CD14-positive monocyte (primary cell): ENCODE data around the gene SPEF2. TPM values are rescaled to one million over a fixed set of nuclear protein-coding genes. Genes with fewer than 3 reads are reported as not detected.

ENCODE experiments used
- DNase-seq, 3 donors: peaks; one replicate each; pipeline ENCODE4 v3.0.0-alpha.2; 2011 to 2022
- H2AFZ ChIP-seq: 2 replicates; pipeline ENCODE4 v1.6.0; 2012; ENCODE audit warnings: mild to moderate bottlenecking, low read depth, low read length, inconsistent platforms; ENCODE audit not compliant: insufficient read depth, poor library complexity, severe bottlenecking
- H3K27ac ChIP-seq, 2 donors: 1 replicate in 1 of 2; 2 replicates in 1 of 2; pipeline ENCODE4 v1.5.1; 2012 to 2013; ENCODE audit warnings: low read length in 2 of 2, control low read depth in 1 of 2, inconsistent platforms in 1 of 2, low read depth in 1 of 2, mild to moderate bottlenecking in 1 of 2
- H3K27me3 ChIP-seq, 2 donors: one replicate each; pipeline versions ENCODE4 v1.6.0 to v1.6.1; 2011 to 2013; ENCODE audit warnings: low read length in 2 of 2; ENCODE audit not compliant: control insufficient read depth in 2 of 2, insufficient read depth in 2 of 2
- H3K36me3 ChIP-seq, 2 donors: replicated peaks in 1 of 2; 1 replicate in 1 of 2; 2 replicates in 1 of 2; pipeline versions ENCODE4 v1.5.1 to v1.6.1; 2012 to 2013; ENCODE audit warnings: low read length in 2 of 2, control low read depth in 1 of 2, inconsistent platforms in 1 of 2, mild to moderate bottlenecking in 1 of 2; ENCODE audit not compliant: insufficient read depth in 2 of 2, control insufficient read depth in 1 of 2
- H3K4me1 ChIP-seq, 2 donors: 1 replicate in 1 of 2; 2 replicates in 1 of 2; pipeline versions ENCODE4 v1.5.1 to v1.6.1; 2012 to 2013; ENCODE audit warnings: low read length in 2 of 2, control low read depth in 1 of 2, inconsistent platforms in 1 of 2, mild to moderate bottlenecking in 1 of 2, moderate library complexity in 1 of 2; ENCODE audit not compliant: insufficient read depth in 2 of 2, control insufficient read depth in 1 of 2
- H3K4me2 ChIP-seq: replicated peaks from 2 replicates; pipeline ENCODE3; 2012; ENCODE audit warnings: low read length, moderate library complexity, mild to moderate bottlenecking; ENCODE audit not compliant: poor library complexity, severe bottlenecking; ENCODE audit errors: extremely low read depth
- H3K4me3 ChIP-seq, 3 experiments: fragments of 200-600 bp in 1 of 3; sonication (generic) in 1 of 3; replicated peaks in 1 of 3; 1 replicate in 2 of 3; 2 replicates in 1 of 3; pipeline ENCODE4 v1.5.1; 2011 to 2013; ENCODE audit warnings: low read length in 3 of 3, mild to moderate bottlenecking in 3 of 3, control low read depth in 2 of 3, low read depth in 2 of 3, inconsistent platforms in 1 of 3, moderate library complexity in 1 of 3
- H3K79me2 ChIP-seq: 2 replicates; pipeline ENCODE4 v1.6.0; 2012; ENCODE audit warnings: mild to moderate bottlenecking, control low read depth, inconsistent platforms, low read length, moderate library complexity; ENCODE audit not compliant: insufficient read depth
- H3K9ac ChIP-seq: 2 replicates; pipeline ENCODE4 v1.6.0; 2017; ENCODE audit warnings: low read length, mild to moderate bottlenecking; ENCODE audit not compliant: insufficient read depth, poor library complexity, severe bottlenecking
- H3K9me3 ChIP-seq, 2 donors: replicated peaks in 1 of 2; 1 replicate in 1 of 2; 2 replicates in 1 of 2; pipeline versions ENCODE4 v1.5.1 to v1.6.1; 2012 to 2013; ENCODE audit warnings: low read length in 2 of 2, control low read depth in 1 of 2; ENCODE audit not compliant: control insufficient read depth in 1 of 2, insufficient read depth in 1 of 2
- H4K20me1 ChIP-seq: 2 replicates; pipeline ENCODE4 v1.6.0; 2012; ENCODE audit warnings: mild to moderate bottlenecking, low read length, control low read depth, moderate library complexity; ENCODE audit not compliant: insufficient read depth
- H3K27ac Mint-ChIP-seq, 7 donors: one replicate each; pipeline ENCODE4 v1.8.0; 2020; ENCODE audit warnings: mild to moderate bottlenecking in 7 of 7, mixed read lengths in 7 of 7, moderate library complexity in 6 of 7, inconsistent platforms in 2 of 7
- H3K27me3 Mint-ChIP-seq, 3 donors: one replicate each; pipeline ENCODE4 v1.8.0; 2021 to 2022; ENCODE audit warnings: low read depth in 3 of 3, mild to moderate bottlenecking in 3 of 3, mixed read lengths in 3 of 3, moderate library complexity in 3 of 3, inconsistent platforms in 1 of 3
- H3K36me3 Mint-ChIP-seq, 2 donors: one replicate each; pipeline ENCODE4 v1.8.0; 2020; ENCODE audit warnings: mixed read lengths in 2 of 2, inconsistent platforms in 1 of 2, mild to moderate bottlenecking in 1 of 2
- H3K4me1 Mint-ChIP-seq: one replicate; pipeline ENCODE4 v1.8.0; 2020; ENCODE audit warnings: mild to moderate bottlenecking, mixed read lengths
- H3K4me3 Mint-ChIP-seq, 2 donors: one replicate each; pipeline ENCODE4 v1.8.0; 2020; ENCODE audit warnings: mild to moderate bottlenecking in 2 of 2, mixed read lengths in 2 of 2, moderate library complexity in 1 of 2
- H3K9me3 Mint-ChIP-seq, 7 donors: one replicate each; pipeline ENCODE4 v1.8.0; 2020 to 2022; ENCODE audit warnings: mixed read lengths in 7 of 7, mild to moderate bottlenecking in 6 of 7, moderate library complexity in 6 of 7, inconsistent platforms in 2 of 7
- CTCF ChIP-seq: fragments of 200-600 bp; IDR thresholded peaks from one replicate; pipeline ENCODE4 v1.8.0; 2022; ENCODE audit warnings: antibody characterized with exemption, mild to moderate bottlenecking
- WGBS: methylation state at CpG from one replicate; pipeline ENCODE4 v1.1.5; 2013; ENCODE audit warnings: missing lambda C conversion rate; ENCODE audit not compliant: insufficient coverage; 5-methylcytosine and 5-hydroxymethylcytosine counted together
- intact Hi-C, 2 donors: fragments of 100-400 bp; cut with micrococcal nuclease; formaldehyde crosslinking; loops; one replicate each; pipeline versions ENCODE4 v1.15.0 to v1.15.1; 2023
- polyA plus RNA-seq, 3 donors: library from polyadenylated mRNA; depleted of rRNA in 1 of 3; unstranded in 2 of 3; stranded (reverse) in 1 of 3; fragments of 300-500 nt in 2 of 3; fragments of >200 nt in 1 of 3; fragmentation: Illumina TruSeq in 2 of 3; gene quantifications; 1 replicate in 2 of 3; 2 replicates in 1 of 3; pipeline ENCODE4 v1.2.3, GENCODE V29; 2012 to 2021

SPEF2 gene
- polyA plus RNA-seq, 3 donors: 0.46 to 0.96 (median 0.48) TPM

DNA sequence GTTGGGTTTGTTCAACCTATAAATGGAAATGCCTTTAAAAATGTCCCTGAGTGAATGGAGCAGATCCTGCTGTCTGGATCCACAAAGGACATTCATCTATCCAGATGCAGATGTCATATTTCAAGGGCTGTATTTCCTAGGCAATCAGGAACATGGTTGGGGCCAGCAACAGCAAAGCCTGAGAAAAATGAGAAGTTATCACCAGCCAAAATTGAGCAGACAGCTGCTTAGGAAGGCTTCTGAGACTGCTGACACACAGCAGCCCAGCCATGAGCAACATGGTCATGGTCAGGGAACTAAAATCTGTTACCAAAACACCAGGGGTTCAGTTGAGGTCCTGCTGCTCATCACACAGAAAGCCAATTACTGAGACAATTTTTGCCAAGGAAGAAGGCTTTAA lies 229.8 kb downstream of the SPEF2 start:
- H3K9ac ChIP-seq: no peak overlapping the region
- peaks cover 7% of the 10 kb centered on the region for H3K4me1 Mint-ChIP-seq
- no peak overlapping the region for H3K27ac ChIP-seq
- H3K27ac Mint-ChIP-seq: no peak overlapping the region
- intact Hi-C loops: no loop called here
- H3K79me2 ChIP-seq: no peaks in the 10 kb centered on the region
- no peak overlapping the region for H2AFZ ChIP-seq
- DNase-seq: no peak
- no peaks in the 10 kb centered on the region for H3K36me3 ChIP-seq
- H3K27me3 ChIP-seq: no peaks in the 10 kb centered on the region
- H3K4me3 Mint-ChIP-seq: no peak overlapping the region
- peaks cover 1 to 7% of the 10 kb centered on the region in 2 donors for H3K4me1 ChIP-seq
- H3K36me3 Mint-ChIP-seq: no peaks in the 10 kb centered on the region
- no peak overlapping the region for H3K4me3 ChIP-seq
- peaks cover 0 to 1% (median 0%) of the 10 kb centered on the region in 3 donors for H3K27me3 Mint-ChIP-seq
- H3K4me2 ChIP-seq: no peak overlapping the region
- peaks cover 21 to 34% of the 10 kb centered on the region in 2 donors for H3K9me3 ChIP-seq
- no peaks in the 10 kb centered on the region for H4K20me1 ChIP-seq
- TF ChIP-seq CTCF: no peak
- H3K9me3 Mint-ChIP-seq: peaks cover 21 to 46% (median 36%) of the 10 kb centered on the region in 7 donors

DNA sequence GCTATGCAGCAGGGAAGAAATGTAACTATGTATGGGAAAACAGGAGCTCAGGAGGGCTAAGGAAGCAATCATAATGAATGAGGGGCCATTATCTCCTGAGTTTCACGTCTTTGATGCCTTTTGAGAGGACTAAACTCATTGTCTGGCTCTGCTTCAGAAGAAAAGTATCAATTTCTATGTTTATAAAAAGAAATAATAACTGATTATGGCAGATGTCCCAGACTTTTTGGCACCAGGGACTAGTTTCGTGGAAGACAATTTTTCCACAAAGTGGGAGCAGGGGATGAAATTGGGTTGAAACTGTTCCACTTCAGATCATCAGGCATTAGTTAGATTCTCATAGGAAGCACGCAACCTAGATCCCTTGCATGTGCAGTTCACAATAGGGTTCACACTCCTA lies 230.3 kb downstream of the SPEF2 start:
- H3K9ac ChIP-seq: no peak overlapping the region
- TF ChIP-seq CTCF: no peak
- H3K9me3 ChIP-seq: peaks cover 21 to 34% of the 10 kb centered on the region in 2 donors
- Mint-ChIP-seq H3K27ac (no peak overlapping the region), H3K9me3 (peaks cover 21 to 46% (median 36%) of the 10 kb centered on the region in 7 donors), H3K27me3 (peaks cover 0 to 1% (median 0%) of the 10 kb centered on the region in 3 donors), H3K4me3 (no peak overlapping the region), H3K36me3 (no peaks in the 10 kb centered on the region), H3K4me1 (peaks cover 12% of the 10 kb centered on the region)
- H3K4me3 ChIP-seq: no peak overlapping the region
- H3K27me3 ChIP-seq: no peaks in the 10 kb centered on the region
- no peak for DNase-seq
- WGBS: 100% methylated on average over 2 of the region's 3 CpGs
- H4K20me1 ChIP-seq: no peaks in the 10 kb centered on the region
- H3K36me3 ChIP-seq: no peaks in the 10 kb centered on the region
- H3K4me1 ChIP-seq: peaks cover 4 to 11% of the 10 kb centered on the region in 2 donors
- H3K4me2 ChIP-seq: no peak overlapping the region
- no peaks in the 10 kb centered on the region for H3K79me2 ChIP-seq
- intact Hi-C loops: no loop called here
- H3K27ac ChIP-seq: no peak overlapping the region
- no peak overlapping the region for H2AFZ ChIP-seq
